DMS114 treated with DMSO at 0.1 percent for 48 hours (cell line): ENCODE results near the gene SNAP47.

Source experiments
- DNase-seq: peaks from one replicate; lab custom pipeline; 2025; ENCODE audit not compliant: unreplicated experiment; lab: John Stamatoyannopoulos, UW

SNAP47 gene

DNA sequence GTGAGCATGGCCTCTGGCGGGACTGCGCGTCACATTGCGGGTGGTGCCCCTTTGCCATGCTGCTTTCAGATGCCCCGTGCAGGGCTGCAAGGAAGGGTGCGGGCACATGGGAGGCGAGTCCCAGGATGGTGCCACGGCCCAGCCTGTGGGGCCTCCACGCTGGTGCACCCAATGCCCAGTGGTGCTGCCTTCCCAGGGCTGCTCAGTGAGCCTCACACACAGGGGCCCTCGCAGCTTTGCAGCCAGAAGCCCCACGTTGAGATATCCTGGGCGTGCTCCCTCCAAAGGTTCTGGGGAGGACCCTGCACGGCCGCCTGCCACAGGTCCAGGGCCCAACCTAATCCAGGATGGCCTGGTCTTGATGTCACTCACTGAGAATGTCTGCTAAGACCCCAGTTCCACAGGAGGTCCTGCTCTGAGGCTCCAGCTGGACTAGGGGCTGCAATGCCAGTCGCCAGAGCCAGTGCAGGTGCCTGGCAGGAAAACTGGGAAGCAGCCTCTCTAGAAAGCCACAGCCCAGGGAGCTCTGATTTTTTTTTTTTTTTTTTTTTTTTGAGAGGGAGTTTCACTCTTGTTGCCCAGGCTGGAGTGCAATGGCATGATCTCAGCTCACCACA is 46.2 kb downstream of the SNAP47 start:
- DNase-seq, result no peak

DNA sequence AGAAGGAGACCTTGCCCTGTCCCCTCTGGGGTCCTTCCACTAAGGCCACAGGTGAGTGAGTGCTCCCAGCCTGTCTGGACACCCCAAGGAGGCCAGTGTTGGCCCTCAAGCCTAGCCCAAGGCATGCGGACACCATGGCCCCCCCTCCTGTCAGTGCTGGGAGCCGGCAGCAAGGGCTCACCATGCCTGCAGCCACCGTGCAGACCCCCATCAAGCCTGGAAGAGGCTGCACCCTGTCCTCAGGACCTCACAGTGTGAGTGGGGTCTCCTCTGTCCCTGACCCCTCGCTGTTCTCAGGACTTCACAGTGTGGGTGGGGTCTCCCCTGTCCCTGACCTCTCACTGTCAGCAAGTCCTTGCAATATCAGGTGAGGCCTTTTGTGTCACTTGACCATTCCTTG is 47.0 kb downstream of the SNAP47 start:
- DNase-seq, result no peak

DNA sequence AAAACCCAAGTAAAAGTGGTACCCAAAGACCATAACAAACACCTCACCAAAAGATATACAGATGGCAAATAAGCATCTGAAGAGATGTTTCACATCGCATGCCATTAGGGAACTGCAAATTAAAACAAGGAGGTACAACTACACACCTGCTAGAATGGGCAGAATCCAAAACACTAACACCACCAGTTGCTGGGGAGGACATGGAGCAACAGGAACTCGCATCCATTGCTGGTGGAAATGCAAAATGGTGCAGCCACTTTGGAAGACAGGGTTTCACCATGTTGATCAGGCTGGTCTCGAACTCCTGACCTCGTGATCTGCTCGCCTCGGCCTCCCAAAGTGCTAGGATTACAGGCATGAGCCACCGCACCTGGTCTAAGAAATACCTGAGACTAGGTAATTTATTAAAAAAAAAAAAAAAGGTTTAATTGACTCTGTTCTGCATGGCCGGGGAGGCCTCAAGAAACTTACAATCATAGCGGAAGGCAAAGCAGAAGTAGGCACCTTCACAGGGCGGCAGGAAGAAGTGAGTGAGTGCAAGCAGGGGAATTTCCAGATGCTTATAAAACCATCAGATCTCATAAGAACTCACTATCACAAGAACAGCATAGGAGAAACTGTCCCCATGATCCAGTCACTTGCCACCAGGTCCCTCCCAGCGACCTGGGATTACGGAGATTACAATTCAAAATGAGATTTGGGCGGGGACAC is 50.0 kb downstream of the SNAP47 start:
- DNase-seq, result no peak

DNA sequence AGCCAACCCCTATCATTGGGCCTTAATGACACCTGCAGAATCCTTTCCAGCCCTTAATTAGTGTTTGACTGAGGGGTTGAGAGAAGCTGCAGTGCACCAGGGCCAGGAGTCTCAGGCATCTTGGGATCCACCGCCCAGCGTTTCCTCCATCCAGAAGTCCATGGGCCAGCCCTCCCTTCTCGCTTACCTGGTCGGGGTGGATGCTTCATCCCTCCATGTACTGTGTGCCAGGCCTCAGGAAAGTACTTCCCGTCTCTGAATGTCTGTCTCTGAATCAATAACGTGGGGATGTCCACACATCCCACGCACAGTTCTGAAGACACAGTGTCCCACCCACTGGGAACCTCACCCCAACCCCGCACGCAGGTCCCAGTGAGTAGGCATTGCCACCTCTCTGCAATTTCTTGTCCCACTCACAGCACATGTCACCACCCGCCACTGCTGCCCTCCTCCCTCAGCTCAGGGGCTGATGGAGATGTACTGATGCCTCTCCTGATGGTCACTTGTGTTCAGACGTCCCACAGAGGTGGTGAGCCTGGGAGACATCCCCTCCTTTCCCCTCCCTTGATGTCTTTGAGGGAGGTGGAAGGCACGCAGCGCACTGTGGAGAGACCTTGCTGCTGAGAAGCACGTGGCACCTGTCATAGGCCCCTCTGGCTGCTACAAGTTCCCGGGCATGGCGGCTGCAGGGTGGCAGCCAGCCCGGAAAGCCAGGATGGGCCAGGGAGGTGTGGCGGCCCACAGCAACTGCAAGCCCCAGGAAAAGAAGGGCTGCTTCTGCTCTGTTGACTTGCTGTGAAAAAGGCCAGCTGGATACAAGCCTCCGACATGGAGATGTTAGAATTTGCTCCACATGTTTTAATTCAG is 50.8 kb downstream of the SNAP47 start:
- no peak for DNase-seq

DNA sequence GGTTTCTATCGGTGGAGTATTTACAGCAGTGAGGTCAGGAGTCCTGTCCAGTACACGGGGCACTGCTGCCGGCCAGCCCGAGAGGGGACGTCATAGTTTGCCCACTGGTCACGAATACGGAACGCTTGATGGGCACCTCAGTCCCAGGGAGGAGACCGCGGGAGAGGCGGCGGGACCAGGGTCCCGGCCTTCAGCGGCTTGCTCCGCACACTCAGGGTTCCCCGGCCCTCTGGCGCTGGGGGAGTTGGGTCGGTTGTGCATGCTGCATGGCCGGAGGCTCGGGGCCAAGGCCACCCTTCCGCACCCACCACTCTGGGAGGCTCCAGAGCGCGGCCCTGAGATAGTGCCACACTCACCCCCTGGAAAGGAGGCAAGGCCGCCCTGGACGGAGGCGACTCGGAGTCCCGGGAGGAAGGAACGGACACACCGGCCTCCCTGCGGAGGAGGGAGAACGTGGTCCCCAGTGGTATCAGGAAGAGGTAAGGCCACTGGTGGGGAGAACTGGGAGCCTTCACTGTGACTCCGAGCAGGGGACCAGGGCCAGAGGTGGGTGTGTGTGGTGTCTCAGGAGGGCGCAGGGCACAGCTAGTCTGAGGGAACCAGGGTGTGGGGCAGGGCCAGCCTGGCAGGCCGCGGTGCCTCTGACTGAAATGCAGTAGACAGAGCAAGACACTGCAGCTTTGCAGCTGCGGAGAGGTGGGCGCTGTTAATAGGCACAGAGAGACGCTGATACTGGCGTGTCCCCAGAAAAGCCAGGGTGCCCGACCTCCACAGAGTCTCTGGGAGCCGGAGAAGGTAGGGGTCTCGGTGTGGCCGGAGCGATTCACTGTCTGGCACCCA is 51.7 kb downstream of the SNAP47 start:
- DNase-seq, result no peak

DNA sequence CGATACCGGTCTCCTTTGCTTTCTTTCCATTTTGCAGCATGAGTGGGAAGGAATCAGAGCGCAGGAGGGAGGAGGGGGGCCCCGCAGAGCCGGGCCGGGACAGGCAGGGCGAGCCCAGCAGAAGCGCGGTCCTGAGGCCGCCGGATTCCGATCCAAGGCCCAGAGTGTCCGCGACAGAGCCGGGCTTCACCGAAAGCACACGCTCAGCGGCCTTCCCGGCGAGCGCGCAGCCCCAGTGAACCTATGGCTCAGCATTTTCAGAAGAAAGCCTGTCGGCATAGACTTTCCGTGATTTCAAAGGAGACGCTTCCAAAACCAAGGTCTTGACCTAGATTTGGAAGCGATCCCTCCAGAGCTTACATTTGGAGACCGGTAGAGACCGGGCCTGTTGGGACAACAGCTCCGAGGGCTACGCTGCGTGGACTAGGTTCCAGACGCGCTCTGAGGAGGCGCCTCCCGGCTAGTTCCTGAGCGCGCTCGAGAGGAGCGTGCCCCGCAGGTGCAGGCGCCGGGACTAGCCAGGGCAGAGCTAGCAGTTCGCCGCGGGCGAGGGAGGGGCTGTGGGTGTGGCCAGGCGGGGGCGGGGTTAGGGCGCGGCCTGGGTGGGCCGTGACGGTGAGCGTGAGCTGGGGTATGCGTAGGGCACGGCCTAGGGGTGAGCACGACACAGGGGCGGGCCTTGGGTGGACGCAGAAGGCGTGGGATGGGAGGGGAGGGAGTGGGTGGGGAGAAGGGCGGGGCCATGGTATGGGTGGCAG is 52.5 kb downstream of the SNAP47 start:
- peak; percentile 55 for DNase-seq

DNA sequence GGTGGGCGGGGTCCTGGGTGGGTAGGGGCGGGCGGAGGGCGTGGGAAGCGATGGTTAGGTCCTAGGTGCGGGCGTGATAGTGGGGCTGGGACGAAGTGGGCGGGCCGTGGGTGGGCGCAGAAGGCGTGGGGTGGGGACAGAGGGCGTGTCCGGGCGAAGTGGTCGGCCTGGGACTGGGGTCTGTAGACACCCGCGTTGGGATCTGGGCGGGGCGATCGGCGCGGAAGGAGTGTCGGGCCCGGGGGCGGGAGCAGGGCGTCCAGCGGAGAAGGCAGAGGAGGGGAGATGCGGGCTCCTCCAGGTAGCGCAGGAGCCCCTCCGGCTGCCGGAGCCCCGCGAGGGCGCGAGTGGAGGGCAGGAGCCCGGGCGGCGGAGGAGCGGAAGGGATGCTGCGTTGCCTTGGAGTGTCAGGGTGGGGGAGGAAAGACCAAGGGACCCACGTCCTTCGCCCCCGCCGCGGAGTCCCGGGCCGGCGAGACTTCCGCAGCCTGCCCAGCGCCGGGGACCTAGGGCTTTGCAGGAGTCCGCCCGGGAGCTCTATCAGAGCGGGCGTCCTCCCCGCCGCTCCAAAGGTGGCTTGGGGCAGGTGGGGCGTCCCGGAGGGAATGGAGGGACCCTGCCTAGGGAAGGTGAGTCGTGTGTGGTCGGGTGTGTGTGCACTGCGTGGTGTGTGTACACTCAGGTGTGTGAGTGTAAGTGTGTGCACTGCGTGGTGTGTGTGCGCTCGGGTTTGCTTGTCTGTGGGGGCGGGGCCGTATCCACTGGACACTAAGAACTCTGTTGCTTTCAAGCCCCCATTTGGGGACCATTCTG is 53.2 kb downstream of the SNAP47 start:
- peak; percentile 29 for DNase-seq

DNA sequence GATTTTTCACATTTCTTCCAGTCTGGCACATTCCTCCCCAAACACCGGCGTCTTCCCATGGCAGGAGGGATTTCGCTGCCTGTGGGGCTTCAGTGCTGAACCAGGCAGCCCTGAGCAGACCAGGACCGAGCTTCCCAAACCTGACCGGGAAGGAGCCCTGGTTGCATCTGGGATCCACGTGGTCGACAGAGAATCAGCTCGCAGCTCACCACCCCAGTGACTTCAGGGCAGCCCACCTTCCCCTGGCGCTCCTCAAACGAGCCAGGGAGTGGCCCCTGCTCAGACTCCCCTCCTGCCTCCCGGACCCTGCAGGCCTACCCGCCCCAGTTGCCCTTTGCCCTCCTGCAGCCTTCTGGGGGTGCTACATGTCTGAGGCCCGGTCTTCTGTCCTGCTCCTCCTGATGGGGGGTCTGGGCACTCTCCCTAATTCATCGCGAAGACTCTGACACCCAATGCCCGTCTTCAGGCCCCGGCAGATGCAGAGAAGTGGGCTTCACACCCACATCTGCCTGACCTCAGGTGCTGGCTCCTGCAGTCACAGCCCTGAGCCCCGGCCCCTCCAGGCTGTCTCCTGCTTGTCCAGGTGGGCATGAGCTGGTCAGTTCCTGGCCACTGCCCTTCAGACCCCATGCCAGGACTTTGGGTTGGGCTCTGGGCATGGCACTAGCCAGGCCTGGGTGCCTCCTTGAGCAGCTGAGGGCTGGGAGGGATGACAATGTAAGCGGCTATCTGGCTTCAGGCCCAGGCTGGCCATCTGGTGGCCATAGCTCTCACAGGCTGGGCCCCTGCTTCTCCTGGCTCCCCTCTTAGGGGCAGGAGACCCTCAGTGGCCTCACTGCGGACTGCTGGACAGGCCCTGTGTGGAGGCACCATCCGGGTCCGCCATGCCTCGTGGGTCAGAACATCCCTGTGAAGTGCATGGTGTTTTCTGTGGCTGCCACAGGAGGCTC is 54.1 kb downstream of the SNAP47 start:
- DNase-seq, result no peak

DNA sequence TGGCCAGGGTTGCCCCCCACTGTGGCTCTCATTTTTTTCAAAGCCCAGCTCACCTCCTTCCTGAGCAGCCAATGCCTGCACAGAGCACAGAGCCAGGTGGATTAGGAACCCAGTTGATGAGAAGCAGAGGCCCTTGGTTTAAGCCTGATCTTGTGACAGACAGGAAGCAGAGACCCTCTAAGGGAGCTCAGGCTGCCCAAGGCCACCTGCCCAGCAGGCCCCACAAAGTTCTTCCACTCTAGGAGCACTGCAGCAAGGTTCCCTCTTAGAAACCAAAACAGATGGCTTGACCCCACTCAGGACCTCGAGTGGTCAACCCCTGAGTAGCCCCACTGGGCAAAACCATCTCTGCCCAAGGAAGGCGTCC is 54.8 kb downstream of the SNAP47 start:
- no peak for DNase-seq

DNA sequence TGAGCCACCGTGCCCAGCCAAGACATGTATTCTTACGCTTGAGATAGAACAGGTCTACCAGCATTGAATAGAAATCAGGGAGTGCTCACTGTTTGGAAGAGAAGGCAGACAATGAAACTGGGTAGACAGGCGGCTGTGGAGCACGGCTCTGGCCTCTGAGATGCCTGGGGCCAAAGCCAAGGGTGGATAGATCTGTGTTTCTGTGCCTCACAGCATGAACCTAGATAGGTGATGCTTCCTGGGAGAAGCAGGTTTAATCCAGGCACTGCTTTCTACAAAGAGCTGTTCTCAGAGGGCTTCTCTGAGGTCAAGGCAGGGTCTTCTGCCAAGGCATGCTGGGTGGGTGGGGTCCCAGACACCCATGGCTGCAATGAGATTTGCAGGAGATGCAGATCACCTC is 55.6 kb downstream of the SNAP47 start:
- DNase-seq, result no peak

DNA sequence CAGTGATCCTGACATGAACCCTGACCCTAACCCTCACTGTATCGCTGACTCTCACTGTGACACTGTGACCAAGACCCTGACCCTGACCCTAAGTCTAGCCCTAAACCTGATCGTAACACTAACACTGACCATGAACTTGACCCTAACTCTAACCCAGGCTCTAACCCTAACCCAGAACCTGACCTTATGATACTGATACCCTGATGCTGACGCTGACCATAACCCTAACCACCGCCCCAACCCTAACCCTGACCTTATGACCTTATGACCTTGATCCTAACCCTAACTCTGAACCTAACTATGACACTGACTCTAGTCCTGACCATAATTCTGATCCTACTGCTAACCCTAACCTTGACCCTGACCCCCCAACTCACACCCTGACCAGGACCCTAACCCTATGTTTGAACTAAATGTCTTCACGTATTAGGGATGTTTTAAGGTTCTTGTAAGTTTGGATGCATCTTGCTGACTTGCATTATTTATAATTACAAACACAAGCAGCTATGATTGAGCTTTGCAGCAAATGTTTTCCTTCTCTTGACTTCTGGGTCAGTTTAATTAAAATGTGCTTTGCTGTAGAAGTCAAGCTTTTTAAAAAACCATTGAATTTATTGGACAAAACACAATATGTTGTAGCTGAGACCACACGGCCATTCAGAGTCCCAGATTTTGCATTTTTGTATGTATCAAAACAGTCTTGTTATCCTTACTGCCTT is 56.3 kb downstream of the SNAP47 start:
- DNase-seq, result no peak

DNA sequence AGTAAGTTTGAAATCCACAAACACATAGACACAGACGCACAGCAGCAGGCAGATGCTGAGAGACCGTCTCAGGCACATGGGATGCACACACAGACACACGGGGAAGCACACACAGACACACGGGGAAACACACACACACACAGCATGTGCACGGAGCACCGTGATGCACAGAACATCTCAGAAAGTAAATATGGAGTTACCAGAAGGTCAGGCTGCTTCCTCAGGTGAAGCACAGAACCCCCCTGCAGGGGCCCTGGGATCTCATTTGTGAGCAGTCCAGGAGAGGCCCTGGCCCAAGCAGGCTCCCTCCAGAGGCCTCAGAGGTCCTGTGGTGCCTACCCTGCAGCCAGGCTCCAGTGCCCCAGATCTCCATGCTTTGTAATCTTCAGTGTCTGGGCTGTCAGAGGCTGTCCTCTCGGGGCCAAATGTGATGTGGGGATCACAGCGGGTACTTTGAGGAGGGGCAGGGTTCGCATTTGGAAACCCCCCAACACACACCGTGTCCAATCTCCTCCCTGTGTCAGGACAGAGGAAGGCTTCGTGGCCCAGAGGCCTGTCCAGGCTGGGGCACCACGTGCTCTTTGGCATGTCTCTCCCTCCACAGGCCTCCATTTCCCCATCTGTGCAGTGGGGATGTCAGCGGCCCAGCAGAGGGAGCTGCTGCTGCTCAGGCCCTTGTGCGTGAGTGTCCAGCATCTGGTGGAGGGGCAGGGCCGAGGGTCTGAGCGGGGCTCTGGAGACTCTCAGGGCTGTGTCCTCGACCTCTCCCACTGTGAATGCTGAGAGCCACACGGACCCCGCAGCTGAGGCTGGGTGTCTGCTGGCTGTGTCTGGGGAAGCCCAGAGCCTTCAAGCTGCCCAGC is 57.2 kb downstream of the SNAP47 start:
- no peak for DNase-seq

DNA sequence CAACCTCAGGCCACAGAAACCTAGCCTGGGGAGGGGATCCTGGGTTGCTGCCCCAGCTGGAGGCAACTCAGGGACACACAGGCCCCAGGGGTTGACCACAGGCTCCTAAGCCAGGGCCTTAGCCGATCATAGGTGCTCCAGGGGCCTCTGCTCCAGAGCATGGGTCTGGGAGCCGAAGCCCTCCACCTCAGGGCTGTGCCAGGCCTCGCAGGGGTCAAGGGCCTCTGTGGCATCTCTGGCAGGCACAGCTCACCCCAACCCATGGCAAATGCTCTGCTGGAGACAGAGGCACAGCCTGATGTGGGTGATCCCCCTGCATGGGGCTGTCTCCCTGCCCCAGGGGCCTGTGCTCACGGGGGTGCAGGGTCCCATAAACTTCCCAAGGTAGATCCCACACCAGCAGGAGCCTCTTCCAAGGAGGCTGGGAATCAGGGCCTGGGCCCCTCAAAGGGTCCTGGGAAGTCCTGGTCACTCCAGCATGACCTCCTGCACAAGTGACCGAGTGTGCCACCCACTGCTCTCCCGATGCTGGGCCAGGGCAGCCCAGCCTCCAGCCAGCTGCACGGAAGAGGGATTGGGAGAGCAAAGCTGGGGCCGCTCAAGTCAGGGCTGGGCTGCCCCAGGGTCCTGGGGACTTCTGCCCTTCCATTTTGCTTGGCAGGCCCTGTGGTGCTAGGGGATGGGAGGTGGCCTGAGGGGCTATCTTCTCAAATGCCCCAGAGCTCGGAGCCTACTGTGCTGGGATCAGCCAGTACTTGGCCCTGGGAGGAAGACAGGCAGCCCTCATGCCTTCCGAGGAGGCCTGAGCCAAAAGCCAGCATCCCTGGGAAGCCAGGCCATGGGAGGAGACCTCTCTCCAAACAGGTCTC is 58.1 kb downstream of the SNAP47 start:
- no peak for DNase-seq

DNA sequence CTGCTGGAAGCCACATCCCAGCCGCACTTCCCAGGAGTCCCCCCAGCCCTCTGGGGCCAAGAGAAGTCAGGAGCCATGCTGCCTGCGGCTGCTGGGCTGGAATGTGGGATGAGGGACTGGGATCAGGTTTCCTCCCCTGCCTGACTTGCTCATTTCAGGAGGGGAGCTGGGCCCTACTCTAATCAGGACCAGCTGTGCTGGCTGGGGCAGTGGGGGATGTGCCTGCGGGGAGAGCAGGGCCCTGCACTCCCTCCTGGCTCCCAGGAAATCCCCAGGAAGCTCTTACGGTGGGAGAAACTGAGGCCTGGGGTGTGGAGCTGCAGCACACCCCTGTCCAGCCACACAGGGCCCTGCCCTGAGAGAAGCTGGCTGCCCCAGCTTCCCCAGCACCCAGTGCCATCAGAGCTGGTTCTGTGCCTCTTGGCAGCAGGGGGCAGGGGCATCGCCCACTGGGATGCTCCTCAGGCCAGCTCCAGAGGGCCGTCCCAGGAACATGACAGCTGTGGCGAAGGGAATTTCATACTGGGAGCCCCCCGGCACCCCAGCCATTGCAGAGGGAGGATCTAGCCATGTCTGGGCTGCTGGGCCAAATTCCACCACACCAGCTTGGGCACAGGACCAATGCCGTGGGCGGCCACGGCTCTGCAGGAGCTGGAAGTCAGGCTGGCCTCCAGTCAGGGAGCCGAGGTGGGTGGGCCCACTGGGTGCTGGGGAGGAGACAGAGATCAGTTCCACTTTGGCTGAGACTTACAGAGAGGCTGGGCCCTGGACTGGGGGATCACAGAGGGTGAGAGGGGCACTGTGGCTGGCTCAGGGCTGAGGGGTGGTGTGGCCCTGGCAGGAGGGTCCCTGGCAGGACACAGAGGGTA is 58.9 kb downstream of the SNAP47 start:
- DNase-seq, result no peak

DNA sequence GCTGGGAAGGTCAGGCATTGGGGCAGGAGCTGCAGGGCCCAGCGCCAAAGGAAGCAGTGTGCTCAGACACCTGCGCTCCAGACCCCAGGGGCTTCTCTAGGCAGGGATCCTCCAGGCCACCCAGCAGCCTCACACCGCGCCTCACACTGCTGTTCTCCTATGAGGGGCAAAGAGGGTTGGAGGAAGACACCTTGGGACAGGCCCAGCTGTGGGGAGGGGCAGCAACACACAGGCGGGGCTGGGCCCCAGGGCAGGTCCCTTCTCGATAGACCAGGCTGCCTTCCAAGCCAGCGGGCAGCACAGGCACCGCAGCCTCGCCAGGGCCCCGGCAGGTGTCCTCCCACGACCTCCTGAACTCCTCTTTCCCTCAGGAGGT is 59.6 kb downstream of the SNAP47 start:
- no peak for DNase-seq
